SU-DHL-6 (cell line): ENCODE results near the gene AGO4.
"Not testable (repeated sequence)": the region's sequence is repeated elsewhere in the genome, so short reads cannot be mapped to it uniquely, and the experiment has no call there.

Source experiments
- H2AFZ ChIP-seq: fragments of 200-600 bp; sonication (generic); 2 replicates; pipeline ENCODE4 v1.6.1; 2014; ENCODE audit warnings: low read depth, mild to moderate bottlenecking, moderate library complexity, mixed read lengths, antibody characterized with exemption, low read length; ENCODE audit not compliant: severe bottlenecking
- H3F3A ChIP-seq: fragments of 200-600 bp; shearing (Covaris generic); 2 replicates; pipeline ENCODE4 v1.6.0; 2016; ENCODE audit warnings: antibody characterized with exemption, mild to moderate bottlenecking; ENCODE audit not compliant: insufficient read depth
- H3K27ac ChIP-seq: fragments of 200-600 bp; sonication (generic); 2 replicates; pipeline ENCODE4 v1.5.1; 2016; ENCODE audit warnings: low read depth, mild to moderate bottlenecking, low read length, moderate library complexity, mixed read lengths
- H3K27me3 ChIP-seq: fragments of 200-600 bp; sonication (generic), shearing (Covaris generic); 2 replicates; pipeline ENCODE4 v1.6.0; 2014; ENCODE audit warnings: mild to moderate bottlenecking, low read length
- H3K36me3 ChIP-seq: fragments of 200-600 bp; sonication (generic); 2 replicates; pipeline ENCODE4 v1.6.1; 2014; ENCODE audit warnings: mild to moderate bottlenecking, low read length, mixed read lengths
- H3K4me2 ChIP-seq: fragments of 300-600, 200-600 bp; shearing (Covaris generic), sonication (generic); 2 replicates; pipeline ENCODE4 v1.6.0; 2014; ENCODE audit warnings: low read length, low read depth, mild to moderate bottlenecking; ENCODE audit not compliant: poor library complexity, severe bottlenecking
- H3K4me3 ChIP-seq: fragments of 200-600 bp; sonication (generic); 2 replicates; pipeline ENCODE4 v1.5.1; 2014; ENCODE audit warnings: antibody characterized with exemption, low read length, mild to moderate bottlenecking, mixed read lengths; ENCODE audit not compliant: insufficient read depth, poor library complexity, severe bottlenecking
- H3K79me2 ChIP-seq: fragments of 200-600 bp; sonication (generic); 2 replicates; pipeline ENCODE4 v1.6.1; 2014; ENCODE audit warnings: mild to moderate bottlenecking, low read length, moderate library complexity; ENCODE audit not compliant: insufficient read depth
- H3K9ac ChIP-seq: fragments of 200-600 bp; sonication (generic); 2 replicates; pipeline ENCODE4 v1.7.0; 2014; ENCODE audit warnings: mild to moderate bottlenecking, low read length
- H3K9me2 ChIP-seq: fragments of 200-600 bp; sonication (generic); replicated peaks from 2 replicates; pipeline ENCODE4 v1.6.1; 2014; ENCODE audit warnings: low read length; ENCODE audit not compliant: insufficient read depth
- H3K9me3 ChIP-seq: fragments of 200-600 bp; sonication (generic); 2 replicates; pipeline ENCODE4 v1.6.1; 2014; ENCODE audit warnings: low read length, mixed read lengths; ENCODE audit not compliant: insufficient read depth
- H4K20me1 ChIP-seq: fragments of 200-600 bp; sonication (generic); 2 replicates; pipeline ENCODE4 v1.6.1; 2014; ENCODE audit warnings: low read depth, mild to moderate bottlenecking, antibody characterized with exemption, low read length, moderate library complexity, mixed read lengths
- CTCF ChIP-seq: fragments of 200-600 bp; sonication (generic); IDR thresholded peaks from one replicate; pipeline ENCODE4 v1.5.1; 2017; ENCODE audit warnings: antibody characterized with exemption, mild to moderate bottlenecking, low read length, moderate library complexity; ENCODE audit not compliant: insufficient read depth, poor library complexity, severe bottlenecking
- EZH2phosphoT487 ChIP-seq: fragments of 200-600 bp; sonication (generic), shearing (Covaris generic); conservative IDR thresholded peaks from 2 replicates; pipeline ENCODE4 v1.6.1; 2018; ENCODE audit warnings: mild to moderate bottlenecking, antibody characterized with exemption, low read length, moderate library complexity, mixed read lengths

AGO4 gene

GRCh38 chr1:35788139-35788538, 19.7 kb upstream of the AGO4 start:
- no peak overlapping the region for H2AFZ ChIP-seq
- TF ChIP-seq EZH2phosphoT487 (no peak), CTCF (no peak)
- no peaks in the 10 kb centered on the region for H3K79me2 ChIP-seq
- no peaks in the 10 kb centered on the region for H3K27me3 ChIP-seq
- H3K9ac ChIP-seq = no peak overlapping the region
- no peaks in the 10 kb centered on the region for H4K20me1 ChIP-seq
- H3K4me2 ChIP-seq = no peak overlapping the region
- no peaks in the 10 kb centered on the region for H3K9me3 ChIP-seq
- no peak overlapping the region for H3K27ac ChIP-seq
- no peak overlapping the region for H3K4me3 ChIP-seq
- H3K9me2 ChIP-seq = no peaks in the 10 kb centered on the region
- H3F3A ChIP-seq = no peaks in the 10 kb centered on the region
- no peaks in the 10 kb centered on the region for H3K36me3 ChIP-seq

- Histone ChIP-seq H3K27me3 (no peaks in the 10 kb centered on the region), H3K79me2 (no peaks in the 10 kb centered on the region), H3K4me2 (no peak overlapping the region), H3K36me3 (no peaks in the 10 kb centered on the region), H3K9me3 (no peaks in the 10 kb centered on the region), H3K9me2 (no peaks in the 10 kb centered on the region), H3K4me3 (no peak overlapping the region), H3F3A (no peaks in the 10 kb centered on the region), H3K27ac (no peak overlapping the region), H4K20me1 (no peaks in the 10 kb centered on the region), H3K9ac (no peak overlapping the region), H2AFZ (no peak overlapping the region)
- no peak for TF ChIP-seq CTCF
- no peak for TF ChIP-seq EZH2phosphoT487
Measured at GRCh38 chr1:35790670-35791069, 17.1 kb upstream of the AGO4 start.

GRCh38 chr1:35795295-35795694, 12.5 kb upstream of the AGO4 start:
- Histone ChIP-seq H3K9ac (no peak overlapping the region), H3K79me2 (no peaks in the 10 kb centered on the region), H3K4me2 (no peak overlapping the region), H3K4me3 (no peak overlapping the region), H2AFZ (no peak overlapping the region), H3K36me3 (no peaks in the 10 kb centered on the region), H3F3A (no peaks in the 10 kb centered on the region), H3K9me3 (no peaks in the 10 kb centered on the region), H3K27ac (no peak overlapping the region), H4K20me1 (no peaks in the 10 kb centered on the region), H3K9me2 (no peaks in the 10 kb centered on the region), H3K27me3 (no peaks in the 10 kb centered on the region)
- TF ChIP-seq EZH2phosphoT487 (no peak), CTCF (no peak)

- TF ChIP-seq EZH2phosphoT487 (no peak), CTCF (no peak)
- no peaks in the 10 kb centered on the region for H3K27me3 ChIP-seq
- H3K36me3 ChIP-seq = no peaks in the 10 kb centered on the region
- H3K27ac ChIP-seq = peak overlapping the region; percentile 36; the same call in 1 of the 2 replicates
- H3F3A ChIP-seq = no peaks in the 10 kb centered on the region
- H3K4me3 ChIP-seq = peak overlapping the region; percentile 8
- H4K20me1 ChIP-seq = no peaks in the 10 kb centered on the region
- peak overlapping the region; percentile 53 for H3K4me2 ChIP-seq
- no peaks in the 10 kb centered on the region for H3K9me3 ChIP-seq
- H3K9ac ChIP-seq = no peak overlapping the region; the same call in 1 of the 2 replicates
- H3K9me2 ChIP-seq = no peaks in the 10 kb centered on the region
- peak overlapping the region; percentile 14 for H2AFZ ChIP-seq
- no peaks in the 10 kb centered on the region for H3K79me2 ChIP-seq
Measured at GRCh38 chr1:35797380-35797779, 10.4 kb upstream of the AGO4 start.

- H4K20me1 ChIP-seq, H3K27me3 ChIP-seq, H3K9me2 ChIP-seq, H3K36me3 ChIP-seq, H3K9ac ChIP-seq, H3F3A ChIP-seq, H3K9me3 ChIP-seq, H3K79me2 ChIP-seq, H3K4me3 ChIP-seq: not testable (repeated sequence)
- Histone ChIP-seq H3K4me2 (peak overlapping the region; percentile 53), H3K27ac (peak overlapping the region; percentile 36; the same call in 1 of the 2 replicates), H2AFZ (peak overlapping the region; percentile 14)
Measured at GRCh38 chr1:35798019-35798418, 9.8 kb upstream of the AGO4 start.
